ENCODE results near the gene UXS1.
"Not testable (repeated sequence)": the region's sequence is repeated elsewhere in the genome, so short reads cannot be mapped to it uniquely, and the experiment has no call there.

UXS1 gene

DNA sequence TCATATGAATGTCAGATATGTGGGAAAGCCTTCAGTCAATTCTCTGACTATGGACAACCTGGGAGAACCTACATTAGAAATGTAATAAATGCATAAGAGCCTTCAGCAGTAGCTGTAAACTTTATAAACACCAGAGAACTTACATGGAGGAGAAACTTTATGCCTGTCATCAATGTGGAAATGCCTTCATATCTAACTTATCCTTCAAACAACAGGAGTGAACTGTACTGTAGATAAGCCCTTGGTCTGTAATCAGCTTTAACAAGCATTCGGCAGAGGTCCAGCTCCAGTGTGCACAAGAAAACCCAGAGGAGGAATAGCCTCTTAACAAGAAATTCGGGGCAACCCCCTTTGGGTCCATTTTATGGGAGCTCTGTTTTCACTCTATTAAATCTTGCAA is 14.8 kb upstream of the UXS1 start:
- H3K4me3 ChIP-seq (ENCODE audit: low read depth, low read length) = no peak overlapping the region
- TF ChIP-seq, protein P1, sequence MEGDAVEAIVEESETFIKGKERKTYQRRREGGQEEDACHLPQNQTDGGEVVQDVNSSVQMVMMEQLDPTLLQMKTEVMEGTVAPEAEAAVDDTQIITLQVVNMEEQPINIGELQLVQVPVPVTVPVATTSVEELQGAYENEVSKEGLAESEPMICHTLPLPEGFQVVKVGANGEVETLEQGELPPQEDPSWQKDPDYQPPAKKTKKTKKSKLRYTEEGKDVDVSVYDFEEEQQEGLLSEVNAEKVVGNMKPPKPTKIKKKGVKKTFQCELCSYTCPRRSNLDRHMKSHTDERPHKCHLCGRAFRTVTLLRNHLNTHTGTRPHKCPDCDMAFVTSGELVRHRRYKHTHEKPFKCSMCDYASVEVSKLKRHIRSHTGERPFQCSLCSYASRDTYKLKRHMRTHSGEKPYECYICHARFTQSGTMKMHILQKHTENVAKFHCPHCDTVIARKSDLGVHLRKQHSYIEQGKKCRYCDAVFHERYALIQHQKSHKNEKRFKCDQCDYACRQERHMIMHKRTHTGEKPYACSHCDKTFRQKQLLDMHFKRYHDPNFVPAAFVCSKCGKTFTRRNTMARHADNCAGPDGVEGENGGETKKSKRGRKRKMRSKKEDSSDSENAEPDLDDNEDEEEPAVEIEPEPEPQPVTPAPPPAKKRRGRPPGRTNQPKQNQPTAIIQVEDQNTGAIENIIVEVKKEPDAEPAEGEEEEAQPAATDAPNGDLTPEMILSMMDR (IDR thresholded peaks at IDR 0.05; ENCODE audit: insufficient read depth, low read depth, low read length, missing control alignments) = no peak
- no peak for DNase-seq (ENCODE audit: low read depth)

DNA sequence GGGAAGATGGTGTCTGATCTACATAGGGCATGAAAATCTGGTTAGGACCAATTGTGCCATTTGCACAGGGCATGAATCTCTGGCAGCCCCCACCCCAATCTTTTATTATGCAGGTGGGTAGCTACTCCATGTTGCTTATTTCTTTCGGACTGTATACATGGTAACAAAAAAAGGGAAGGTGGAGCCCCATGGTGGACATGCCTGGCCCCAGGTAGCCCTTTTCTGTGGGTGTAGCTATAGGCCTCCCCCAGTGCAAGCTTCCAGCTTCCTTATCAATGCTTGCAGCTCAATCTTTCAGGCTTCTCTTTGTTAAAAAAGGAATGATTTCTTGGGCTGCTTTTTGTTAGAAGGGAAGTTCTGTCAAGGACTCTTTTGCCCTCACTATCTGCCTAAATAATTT is 14.3 kb upstream of the UXS1 start:
- no peak for DNase-seq (ENCODE audit: low read depth)
- TF ChIP-seq, protein P1 (IDR thresholded peaks at IDR 0.05; ENCODE audit: insufficient read depth, low read depth, low read length, missing control alignments) = no peak
- no peak overlapping the region for H3K4me3 ChIP-seq (ENCODE audit: low read depth, low read length)

DNA sequence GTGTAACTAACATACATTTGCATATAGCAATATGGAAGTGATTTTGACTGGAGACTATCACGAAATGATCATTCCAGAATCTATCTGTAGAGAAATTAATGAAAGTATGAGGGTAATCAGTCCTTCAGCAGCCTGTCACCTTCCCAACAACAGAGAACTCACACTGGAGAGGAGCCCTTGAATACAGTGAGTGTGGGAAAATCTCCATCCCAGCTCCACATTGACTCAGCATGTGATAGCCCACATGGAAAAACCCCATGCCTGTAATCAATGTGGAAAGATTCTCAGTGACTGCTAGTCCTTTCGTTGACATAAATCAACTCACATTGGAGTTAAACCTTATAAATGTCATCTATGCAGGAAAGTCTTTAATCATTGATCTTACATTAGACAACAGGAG is 13.1 kb upstream of the UXS1 start:
- no peak overlapping the region for H3K4me3 ChIP-seq (ENCODE audit: low read depth, low read length)
- TF ChIP-seq, protein P1 (IDR thresholded peaks at IDR 0.05; ENCODE audit: insufficient read depth, low read depth, low read length, missing control alignments) = no peak
- no peak for DNase-seq (ENCODE audit: low read depth)

DNA sequence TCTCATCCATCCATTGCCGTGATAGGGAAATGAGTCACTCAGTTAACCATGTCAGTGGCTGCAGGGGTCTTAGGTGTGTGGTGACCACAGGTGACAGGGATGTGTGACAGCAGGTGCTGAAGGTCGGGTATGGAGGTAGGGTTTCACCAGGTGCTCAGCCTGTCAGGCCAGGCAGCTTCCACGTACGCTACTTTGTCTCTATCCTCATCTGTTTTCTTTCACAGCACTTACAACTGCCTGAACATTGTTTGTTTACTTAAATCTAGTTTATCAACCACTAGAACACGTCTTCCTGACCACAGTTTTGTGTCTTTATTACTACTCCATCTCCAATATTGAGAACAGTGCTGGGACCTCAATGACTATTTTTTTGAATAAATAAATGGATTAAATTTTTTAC is 11.4 kb upstream of the UXS1 start:
- DNase-seq (ENCODE audit: low read depth) = no peak
- TF ChIP-seq, protein P1 (IDR thresholded peaks at IDR 0.05; ENCODE audit: insufficient read depth, low read depth, low read length, missing control alignments) = no peak
- no peak overlapping the region for H3K4me3 ChIP-seq (ENCODE audit: low read depth, low read length)

DNA sequence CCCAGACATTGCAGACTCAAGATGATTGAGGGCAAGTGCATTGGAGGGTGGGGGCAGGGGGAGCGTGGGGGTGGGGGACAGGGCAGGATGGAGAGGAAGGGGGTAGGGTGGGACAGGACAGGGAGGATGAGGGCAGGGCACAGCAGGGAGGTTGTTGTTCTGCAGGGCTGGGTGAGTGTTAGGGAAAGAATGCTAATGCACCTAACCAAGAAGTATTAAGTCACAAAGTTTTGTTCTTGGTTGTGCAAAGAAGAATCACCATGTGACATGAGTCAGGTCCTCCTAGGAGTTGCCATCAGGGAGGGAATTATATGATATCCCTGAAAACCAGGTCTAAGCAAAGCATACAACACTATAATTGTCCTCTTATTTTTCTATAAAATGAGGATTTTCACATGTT is 10.4 kb upstream of the UXS1 start:
- H3K4me3 ChIP-seq (ENCODE audit: low read depth, low read length); DNase-seq (ENCODE audit: low read depth): not testable (repeated sequence)

DNA sequence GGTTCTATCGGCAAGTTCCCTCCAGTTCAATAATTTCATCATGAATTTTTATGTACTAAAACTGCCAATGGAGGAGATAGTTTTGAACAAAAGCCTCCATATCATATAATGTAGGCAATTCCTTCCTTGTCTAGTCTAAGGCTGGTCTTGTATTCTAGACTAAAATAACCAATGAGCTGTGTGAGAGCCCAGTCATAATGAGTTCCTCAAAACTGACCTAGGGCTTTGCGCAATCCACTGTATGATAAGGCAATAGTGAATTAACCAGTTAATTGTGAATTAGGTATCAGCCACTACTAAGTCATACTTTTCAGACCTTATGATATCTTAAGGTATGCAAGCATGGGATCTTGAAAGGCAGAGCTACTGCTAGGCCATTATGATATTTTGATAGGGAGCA is 7.6 kb upstream of the UXS1 start:
- no peak overlapping the region for H3K4me3 ChIP-seq (ENCODE audit: low read depth, low read length)
- TF ChIP-seq, protein P1 (IDR thresholded peaks at IDR 0.05; ENCODE audit: insufficient read depth, low read depth, low read length, missing control alignments) = no peak
- DNase-seq (ENCODE audit: low read depth) = no peak

DNA sequence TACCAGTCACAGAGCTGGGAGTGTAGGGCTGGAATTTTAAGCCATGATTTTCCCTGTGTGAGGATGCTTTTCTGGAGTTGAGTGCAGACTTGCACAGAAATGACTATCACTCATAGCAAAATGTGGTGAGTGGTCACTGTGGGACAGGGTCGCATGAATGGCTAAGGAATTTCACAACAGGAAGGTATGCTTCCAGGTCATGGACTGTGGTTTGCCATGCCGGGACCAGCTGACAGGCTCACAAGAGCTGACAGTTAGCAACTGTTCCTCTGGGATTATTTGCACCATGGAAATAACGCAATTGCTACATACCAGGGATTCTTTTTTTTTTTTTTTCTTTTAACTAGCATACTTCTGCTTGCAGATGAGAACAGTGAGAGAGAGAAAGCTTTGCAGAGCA is 3.8 kb upstream of the UXS1 start:
- TF ChIP-seq, protein P1 (IDR thresholded peaks at IDR 0.05; ENCODE audit: insufficient read depth, low read depth, low read length, missing control alignments) = no peak
- DNase-seq (ENCODE audit: low read depth) = no peak
- no peak overlapping the region for H3K4me3 ChIP-seq (ENCODE audit: low read depth, low read length)

DNA sequence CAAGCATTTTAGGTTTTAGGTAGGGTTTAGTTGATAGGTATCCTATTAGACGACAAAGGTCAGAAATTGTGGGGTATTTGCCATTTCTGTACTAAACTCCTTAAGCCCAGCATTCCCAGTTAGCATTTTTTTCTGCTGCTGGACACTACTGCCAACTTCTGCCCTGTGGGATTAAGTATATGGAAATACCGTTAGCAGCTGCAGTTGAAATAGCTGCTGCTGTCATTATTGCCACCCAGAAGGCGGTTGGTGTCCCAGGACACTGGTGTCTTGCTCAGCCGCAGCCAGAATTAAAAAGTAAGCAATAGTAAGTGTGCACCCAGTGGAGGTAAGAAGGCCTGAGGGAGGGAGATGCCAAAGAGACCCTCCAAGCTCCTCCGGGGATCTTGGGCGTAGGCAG is 1.9 kb upstream of the UXS1 start:
- H3K4me3 ChIP-seq (ENCODE audit: low read depth, low read length) = no peak overlapping the region
- no peak for DNase-seq (ENCODE audit: low read depth)
- TF ChIP-seq, protein P1 (IDR thresholded peaks at IDR 0.05; ENCODE audit: insufficient read depth, low read depth, low read length, missing control alignments) = no peak
